Gastroesophageal sphincter (tissue), 4 donors: ENCODE data around the gene PRRG3. TPM values are rescaled to one million over a fixed set of nuclear protein-coding genes. Genes with fewer than 3 reads are reported as not detected.
A peak's percentile ranks its signal among the peaks of the same experiment; 100 is the strongest.

ENCODE experiments used
- ATAC-seq: fragments of 150-250 bp; one replicate; pipeline ENCODE4 v1.9.1; 2016; ENCODE audit warnings: mild to moderate bottlenecking, moderate library complexity
- H3K27ac ChIP-seq, 4 donors: fragments of 200-600 bp; sonication (generic) in 3 of 4; 1 replicate in 3 of 4; 2 replicates in 1 of 4; pipeline ENCODE4 v1.5.1; 2016 to 2019
- H3K27me3 ChIP-seq: fragments of 200-600 bp; sonication (generic); one replicate; pipeline ENCODE4 v1.5.1; 2019
- H3K36me3 ChIP-seq, 2 donors: fragments of 200-600 bp; sonication (generic); one replicate each; pipeline ENCODE4 v1.5.1; 2019; ENCODE audit warnings: control low read depth in 1 of 2
- H3K4me1 ChIP-seq, 3 donors: fragments of 200-600 bp; sonication (generic); 1 replicate in 2 of 3; 2 replicates in 1 of 3; pipeline ENCODE4 v1.5.1; 2016 to 2019; ENCODE audit warnings: control low read depth in 2 of 3
- H3K4me3 ChIP-seq, 2 donors: fragments of 200-600 bp; sonication (generic); one replicate each; pipeline ENCODE4 v1.5.1; 2019; ENCODE audit warnings: mild to moderate bottlenecking in 1 of 2, moderate library complexity in 1 of 2
- H3K9me3 ChIP-seq, 3 donors: fragments of 200-600 bp; sonication (generic); one replicate each; pipeline ENCODE4 v1.5.1; 2017 to 2019; ENCODE audit warnings: control low read depth in 2 of 3
- CTCF ChIP-seq, 4 experiments: fragments of 200-600 bp in 2 of 4; fragments of 450-650 bp in 2 of 4; sonication (generic) in 1 of 4; IDR thresholded peaks; one replicate each; pipeline ENCODE4 v1.5.1; 2017 to 2019; ENCODE audit warnings: antibody characterized with exemption in 4 of 4, mild to moderate bottlenecking in 2 of 4, moderate library complexity in 2 of 4
- EP300 ChIP-seq: sonication (generic); formaldehyde crosslinking; IDR thresholded peaks from one replicate; pipeline ENCODE4 v1.6.1; 2017; ENCODE audit warnings: antibody characterized with exemption, mild to moderate bottlenecking
- POLR2A ChIP-seq, 2 donors: fragments of 450-650 bp; IDR thresholded peaks; one replicate each; pipeline ENCODE4 v1.6.1; 2017; ENCODE audit warnings: antibody characterized with exemption in 2 of 2, mild to moderate bottlenecking in 2 of 2, moderate library complexity in 1 of 2
- POLR2AphosphoS5 ChIP-seq: sonication (generic); formaldehyde crosslinking; IDR thresholded peaks from one replicate; pipeline ENCODE4 v1.6.1; 2017; ENCODE audit warnings: antibody characterized with exemption
- WGBS, 2 donors: methylation state at CpG; one replicate each; pipeline ENCODE4 v1.1.5; 2018; ENCODE audit warnings: low coverage in 1 of 2; 5-methylcytosine and 5-hydroxymethylcytosine counted together
- total RNA-seq, 4 donors: library from RNA; depleted of rRNA; stranded (reverse); fragments of >200 nt; gene quantifications; one replicate each; pipeline ENCODE4 v1.1.0, GENCODE V29; 2016

Gene PRRG3
- total RNA-seq, 4 donors from 2014 or later = 0.47 to 1.3 (median 0.71) TPM

GRCh38 chrX:151753313-151754046 lies 58.2 kb downstream of the PRRG3 start:
- no peaks in the 10 kb centered on the region for H3K4me1 ChIP-seq
- ATAC-seq = peak; percentile 60
- H3K27ac ChIP-seq = no peak overlapping the region
- peaks cover 6% of the 10 kb centered on the region for H3K27me3 ChIP-seq
- H3K9me3 ChIP-seq = no peaks in the 10 kb centered on the region
- TF ChIP-seq CTCF (IDR thresholded peaks at IDR 0.05) (peak; percentile 11 to 80 (median 61)), POLR2A (IDR thresholded peaks at IDR 0.05) (no peak)
- no peaks in the 10 kb centered on the region for H3K36me3 ChIP-seq
- 20% methylated on average over 1 to 3 of the region's 22 CpGs for WGBS, 2 donors
- H3K4me3 ChIP-seq = no peak overlapping the region

- 71% methylated on average over 5 of the region's 6 CpGs; no CpG with 5 or more reads in 1 of the 2 donors for WGBS, 2 donors
Observed at GRCh38 chrX:151754047-151754429, 58.8 kb downstream of the PRRG3 start.

GRCh38 chrX:151754641-151755215 lies 59.5 kb downstream of the PRRG3 start:
- no peak for TF ChIP-seq CTCF (IDR thresholded peaks at IDR 0.05)
- TF ChIP-seq EP300 = no peak
- TF ChIP-seq POLR2AphosphoS5 = no peak
- TF ChIP-seq POLR2A (IDR thresholded peaks at IDR 0.05) = no peak
- ATAC-seq = no peak
- WGBS, 2 donors = 40 to 69% methylated on average over 5 to 8 of the region's 11 CpGs

More at GRCh38 chrX:151754047-151754429, 58.8 kb downstream of the PRRG3 start:
- TF ChIP-seq POLR2A (IDR thresholded peaks at IDR 0.05) (no peak), CTCF (IDR thresholded peaks at IDR 0.05) (no peak), POLR2AphosphoS5 (no peak), EP300 (no peak)
- Histone ChIP-seq H3K27me3 (peaks cover 6% of the 10 kb centered on the region), H3K9me3 (no peaks in the 10 kb centered on the region), H3K4me1 (no peaks in the 10 kb centered on the region), H3K4me3 (no peak overlapping the region), H3K36me3 (no peaks in the 10 kb centered on the region), H3K27ac (no peak overlapping the region)
- no peak for ATAC-seq

More at GRCh38 chrX:151754641-151755215, 59.5 kb downstream of the PRRG3 start:
- no peak overlapping the region for H3K27ac ChIP-seq
- H3K36me3 ChIP-seq = no peaks in the 10 kb centered on the region
- no peaks in the 10 kb centered on the region for H3K4me1 ChIP-seq
- no peak overlapping the region for H3K4me3 ChIP-seq
- H3K27me3 ChIP-seq = peaks cover 3% of the 10 kb centered on the region
- H3K9me3 ChIP-seq = no peaks in the 10 kb centered on the region

Other genes with a start within 250 kb of the PRRG3 start
- not detected for gene PASD1, start 131.8 kb upstream of the PRRG3 start, total RNA-seq
- under 1 TPM in 1 of 4 donors, not detected in 3; 0.42 TPM for gene FATE1, start 20.6 kb downstream of the PRRG3 start, total RNA-seq
- not detected for gene CNGA2, start 39.3 kb downstream of the PRRG3 start, total RNA-seq
- gene MAGEA4, start 217.4 kb downstream of the PRRG3 start, total RNA-seq = not detected